AG04449 (cell line): ENCODE data around the gene SRL.
A peak's percentile ranks its signal among the peaks of the same experiment; 100 is the strongest.

ENCODE experiments used
- CTCF ChIA-PET: fragments of 350-600 bp; formaldehyde crosslinking; extraction: SDS; loops from one replicate; lab custom pipeline; 2021; ENCODE audit warnings: antibody characterized with exemption; lab: Yijun Ruan, JAX
- POLR2A ChIA-PET: fragments of 400-600, 350-600 bp; formaldehyde crosslinking; extraction: SDS; loops from one replicate; lab custom pipeline; 2020; ENCODE audit warnings: antibody characterized with exemption, inconsistent platforms; lab: Yijun Ruan, JAX
- DNase-seq: peaks from one replicate; pipeline ENCODE4 v3.0.0-alpha.2; 2010; ENCODE audit warnings: low read depth, low spot score
- H3K4me3 ChIP-seq: 2 replicates; pipeline ENCODE4 v1.5.1; 2011; ENCODE audit warnings: low read depth, mild to moderate bottlenecking, control low read depth, low read length
- TF ChIP-seq, protein P1 (sequence below): IDR thresholded peaks from one replicate; pipeline ENCODE4 v1.5.1; 2011; ENCODE audit warnings: mild to moderate bottlenecking, moderate library complexity, low read length, control low read depth, inconsistent platforms; ENCODE audit not compliant: insufficient read depth; ENCODE audit errors: missing control alignments

SRL gene

DNA sequence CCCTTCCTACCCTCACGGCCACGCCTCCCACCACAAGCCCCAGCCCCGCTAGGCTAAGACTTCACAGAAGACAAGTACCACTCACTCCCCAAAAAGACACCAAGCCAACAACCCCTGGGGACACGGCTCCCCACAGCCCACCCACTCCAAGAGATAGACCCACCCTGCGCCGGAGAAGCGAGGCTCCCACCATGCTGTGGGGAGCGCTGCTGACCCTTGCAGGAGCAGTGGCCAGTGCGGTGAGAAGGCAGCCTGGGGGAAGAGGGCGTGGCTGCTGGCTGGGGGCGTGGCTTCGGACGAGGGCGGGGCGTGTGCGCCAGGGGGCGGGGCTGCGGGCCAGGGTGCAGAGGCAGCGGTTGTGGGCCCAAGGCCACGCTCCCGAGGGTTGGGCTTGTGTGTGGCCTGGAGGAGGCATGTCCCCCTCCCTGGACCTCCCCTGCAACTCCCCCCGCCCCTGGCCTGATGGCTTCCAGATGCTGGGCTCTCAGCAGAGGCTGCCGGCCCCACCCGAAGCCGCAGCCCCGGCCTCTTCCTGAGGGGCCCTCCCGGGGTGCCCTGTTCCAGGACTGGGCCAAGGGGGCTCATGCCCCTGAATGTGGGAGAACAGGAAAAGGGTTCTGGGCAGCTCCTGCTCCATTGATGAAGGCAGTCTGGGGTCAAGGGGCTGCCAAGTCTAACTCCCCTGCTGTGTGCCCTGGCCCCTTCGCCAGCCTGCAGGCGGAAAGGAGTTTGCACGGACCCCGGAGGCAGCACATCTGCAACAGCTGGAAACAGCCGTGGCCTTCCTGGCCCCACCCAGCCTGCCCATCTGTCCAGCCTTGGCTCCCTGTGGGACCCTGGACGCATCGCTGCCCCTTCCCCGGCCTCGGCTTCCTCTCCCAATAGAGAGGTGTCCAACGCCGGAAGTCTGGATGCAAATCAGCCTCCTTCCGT, 21.9 kb upstream of the SRL start:
- DNase-seq, result no peak
- ChIA-PET CTCF (interaction anchor here (0.6 to 9.1 kb wide), 8 partner anchors 9 to 141 kb away, joined by 3 to 68 read pairs (median 7); partner anchors contain the start of gene TFAP4), POLR2A (no interaction called here)
- TF ChIP-seq, protein P1, sequence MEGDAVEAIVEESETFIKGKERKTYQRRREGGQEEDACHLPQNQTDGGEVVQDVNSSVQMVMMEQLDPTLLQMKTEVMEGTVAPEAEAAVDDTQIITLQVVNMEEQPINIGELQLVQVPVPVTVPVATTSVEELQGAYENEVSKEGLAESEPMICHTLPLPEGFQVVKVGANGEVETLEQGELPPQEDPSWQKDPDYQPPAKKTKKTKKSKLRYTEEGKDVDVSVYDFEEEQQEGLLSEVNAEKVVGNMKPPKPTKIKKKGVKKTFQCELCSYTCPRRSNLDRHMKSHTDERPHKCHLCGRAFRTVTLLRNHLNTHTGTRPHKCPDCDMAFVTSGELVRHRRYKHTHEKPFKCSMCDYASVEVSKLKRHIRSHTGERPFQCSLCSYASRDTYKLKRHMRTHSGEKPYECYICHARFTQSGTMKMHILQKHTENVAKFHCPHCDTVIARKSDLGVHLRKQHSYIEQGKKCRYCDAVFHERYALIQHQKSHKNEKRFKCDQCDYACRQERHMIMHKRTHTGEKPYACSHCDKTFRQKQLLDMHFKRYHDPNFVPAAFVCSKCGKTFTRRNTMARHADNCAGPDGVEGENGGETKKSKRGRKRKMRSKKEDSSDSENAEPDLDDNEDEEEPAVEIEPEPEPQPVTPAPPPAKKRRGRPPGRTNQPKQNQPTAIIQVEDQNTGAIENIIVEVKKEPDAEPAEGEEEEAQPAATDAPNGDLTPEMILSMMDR, result peak; percentile 17
- peak overlapping the region; percentile 49 for H3K4me3 ChIP-seq

DNA sequence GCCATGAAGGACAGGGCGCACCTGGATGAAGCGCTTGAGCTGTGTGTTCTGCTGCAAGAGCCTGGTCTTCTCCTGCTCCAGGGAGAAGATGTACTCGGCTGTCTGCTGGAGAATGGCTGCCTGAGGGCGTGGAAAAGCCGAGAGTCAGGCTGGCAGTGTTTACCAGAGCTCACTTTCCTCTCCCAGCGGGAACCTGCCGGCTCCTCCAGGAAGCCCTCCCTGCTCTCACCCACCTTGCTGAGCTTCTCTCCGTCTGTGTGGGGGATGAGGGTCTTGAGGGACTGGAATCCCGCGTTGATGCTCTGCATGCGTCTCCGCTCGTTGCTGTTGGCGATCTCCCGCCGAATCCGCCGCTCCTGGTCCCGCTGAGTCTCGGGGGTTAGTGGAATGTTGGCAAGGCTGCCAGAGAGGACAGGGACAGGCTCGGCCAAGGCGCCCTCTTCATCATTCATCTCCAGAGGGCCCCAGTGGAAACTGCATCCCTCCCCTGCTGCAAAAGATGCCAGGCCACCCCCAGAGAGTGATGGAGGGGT, 20.5 kb upstream of the SRL start:
- no peak for DNase-seq
- H3K4me3 ChIP-seq, result no peak overlapping the region
- CTCF ChIA-PET, result interaction anchor here (0.9 to 9.1 kb wide), 14 partner anchors 9 to 141 kb away, joined by 3 to 68 read pairs (median 4); partner anchors contain the start of gene PAM16
- TF ChIP-seq, protein P1, result no peak
- POLR2A ChIA-PET, result no interaction called here

DNA sequence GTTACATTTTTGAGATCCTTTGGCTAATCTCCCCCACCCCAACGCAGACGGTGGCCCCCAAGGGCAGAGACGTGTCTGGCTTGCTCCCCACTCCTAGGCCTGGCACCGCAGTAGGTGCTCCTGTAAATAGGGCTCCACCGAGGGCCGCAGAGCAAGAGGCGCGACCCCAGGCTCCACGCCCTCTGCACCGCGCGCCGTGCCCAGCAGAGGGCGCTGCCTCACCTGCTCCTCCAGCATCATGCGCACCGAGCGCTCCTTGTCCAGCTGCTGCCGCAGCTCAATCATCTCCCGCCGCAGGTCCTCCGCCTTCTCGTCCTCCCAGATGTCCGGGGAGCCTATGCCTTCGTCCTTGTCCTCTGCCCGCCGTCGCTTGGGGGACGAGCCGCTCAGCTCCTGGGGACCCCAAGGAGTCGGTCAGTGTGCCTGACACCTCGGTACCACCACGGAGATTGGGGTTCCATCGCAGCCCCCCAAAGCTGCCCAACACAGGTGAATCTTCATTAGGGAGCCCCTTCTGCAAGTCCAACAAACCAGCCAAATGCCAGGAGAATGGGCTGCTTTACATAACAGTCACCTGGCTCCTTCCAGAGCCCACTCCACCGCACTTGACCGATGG, 19.8 kb upstream of the SRL start:
- no peak for DNase-seq
- H3K4me3 ChIP-seq, result no peak overlapping the region
- POLR2A ChIA-PET, result no interaction called here
- CTCF ChIA-PET, result interaction anchor here (0.9 to 9.1 kb wide), 14 partner anchors 8 to 197 kb away, joined by 3 to 68 read pairs (median 4); partner anchors contain the start of gene PAM16
- TF ChIP-seq, protein P1, result peak; percentile 67

DNA sequence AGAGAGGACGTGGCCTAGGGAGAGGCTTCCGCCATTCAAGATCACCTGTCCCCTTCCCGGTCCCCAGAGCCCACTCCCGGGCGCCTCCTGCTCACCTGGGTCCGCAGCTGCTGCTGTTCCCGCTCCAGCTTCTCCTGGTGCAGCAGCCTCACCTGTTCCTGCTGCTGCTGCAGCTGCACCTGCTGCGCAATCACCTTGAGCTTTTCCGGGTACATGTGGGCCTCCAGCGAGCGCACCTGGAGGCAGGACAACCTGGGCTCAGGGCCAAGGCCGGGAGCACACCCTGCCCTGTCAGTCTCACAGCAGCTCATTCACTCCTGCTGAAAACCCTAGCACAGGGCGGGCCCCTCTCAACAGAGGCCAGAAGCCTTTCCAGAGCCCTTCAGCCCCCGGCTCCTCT, 18.5 kb upstream of the SRL start:
- POLR2A ChIA-PET, result no interaction called here

DNA sequence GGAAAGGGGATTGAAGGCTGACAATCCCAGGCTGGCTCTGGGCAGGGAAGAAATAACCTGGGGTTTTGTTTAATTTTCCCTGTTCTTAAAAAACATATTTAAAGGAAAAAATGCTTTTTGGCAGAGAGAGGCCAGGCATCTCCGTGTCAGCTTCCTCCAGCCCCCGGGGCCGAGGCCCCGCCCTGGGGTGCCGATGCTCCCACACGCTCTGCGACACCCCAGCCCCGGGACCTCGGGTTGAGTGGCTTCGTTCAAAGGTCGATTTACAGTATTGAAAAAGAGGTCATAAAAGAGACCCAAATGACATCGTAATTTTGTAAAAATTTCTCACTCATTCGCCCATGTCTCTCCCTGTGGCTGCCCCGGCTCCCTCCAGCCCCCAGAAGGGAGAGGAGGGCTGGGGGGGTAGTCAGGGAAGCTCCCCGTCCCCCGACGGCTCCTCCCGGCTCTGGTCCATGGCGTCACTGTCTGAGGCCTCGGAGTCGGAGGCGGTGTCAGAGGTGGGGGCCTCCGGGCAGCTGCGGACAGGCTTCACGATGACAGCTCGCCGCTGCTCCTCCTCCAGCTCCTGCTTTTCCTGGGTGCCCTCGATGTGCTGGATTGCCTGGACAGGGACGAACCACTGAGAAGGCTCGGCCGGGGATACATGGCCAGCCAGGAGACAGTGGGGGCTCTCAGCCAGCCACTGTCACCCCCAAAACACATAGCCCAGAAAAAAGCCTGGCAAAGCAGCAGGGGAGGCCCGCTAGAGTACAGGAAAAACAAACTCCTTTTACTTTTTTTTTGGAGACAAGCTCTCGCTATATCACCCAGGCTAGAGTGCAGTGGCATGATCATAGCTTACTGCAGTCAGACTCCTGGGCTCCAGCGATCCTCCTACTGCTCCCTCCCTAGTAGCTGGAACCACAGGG, 16.0 kb upstream of the SRL start:
- H3K4me3 ChIP-seq, result no peak overlapping the region
- ChIA-PET POLR2A (no interaction called here), CTCF (interaction anchor here (0.8 to 9.1 kb wide), 10 partner anchors 10 to 567 kb away, joined by 3 to 43 read pairs (median 4); no protein-coding TSS in a partner anchor)
- TF ChIP-seq, protein P1, result no peak
- no peak for DNase-seq

More for the DNA sequence above, 18.5 kb upstream of the SRL start:
- DNase-seq, result no peak
- TF ChIP-seq, protein P1, result no peak
- CTCF ChIA-PET, result interaction anchor here (0.7 to 9.1 kb wide), 7 partner anchors 60 to 277 kb away, joined by 3 to 43 read pairs (median 3); no protein-coding TSS in a partner anchor
- H3K4me3 ChIP-seq, result no peak overlapping the region
